Activated T-cell treated with anti-CD3 and anti-CD28 coated beads, Interleukin-2, amount 50 U/mL, for 24 hours (primary cell): ENCODE measurements around the gene MPP2.

ENCODE experiments used
- DNase-seq: peaks from one replicate; pipeline ENCODE4 v3.0.0-alpha.2; 2020
- H3K27ac Mint-ChIP-seq: 2 replicates; pipeline ENCODE4 v1.8.0; 2020; ENCODE audit warnings: mild to moderate bottlenecking, mixed read lengths
- H3K27me3 Mint-ChIP-seq: 2 replicates; pipeline ENCODE4 v1.8.0; 2020; ENCODE audit warnings: mixed read lengths
- H3K36me3 Mint-ChIP-seq: 2 replicates; pipeline ENCODE4 v1.8.0; 2020; ENCODE audit warnings: low read depth, mixed read lengths
- H3K4me1 Mint-ChIP-seq: 2 replicates; pipeline ENCODE4 v1.8.0; 2020; ENCODE audit warnings: low read depth, mixed read lengths
- H3K4me3 Mint-ChIP-seq: 2 replicates; pipeline ENCODE4 v1.8.0; 2020; ENCODE audit warnings: mild to moderate bottlenecking, moderate library complexity, mixed read lengths
- H3K9me3 Mint-ChIP-seq: 2 replicates; pipeline ENCODE4 v1.8.0; 2020; ENCODE audit warnings: mixed read lengths

MPP2 gene

GRCh38 chr17:43827596-43827995, 79.7 kb downstream of the MPP2 start:
- Mint-ChIP-seq H3K9me3 (no peaks in the 10 kb centered on the region), H3K27ac (no peak overlapping the region), H3K27me3 (peaks cover 19% of the 10 kb centered on the region), H3K36me3 (no peaks in the 10 kb centered on the region), H3K4me3 (no peak overlapping the region), H3K4me1 (peaks cover 15% of the 10 kb centered on the region)
- DNase-seq = no peak

DNA sequence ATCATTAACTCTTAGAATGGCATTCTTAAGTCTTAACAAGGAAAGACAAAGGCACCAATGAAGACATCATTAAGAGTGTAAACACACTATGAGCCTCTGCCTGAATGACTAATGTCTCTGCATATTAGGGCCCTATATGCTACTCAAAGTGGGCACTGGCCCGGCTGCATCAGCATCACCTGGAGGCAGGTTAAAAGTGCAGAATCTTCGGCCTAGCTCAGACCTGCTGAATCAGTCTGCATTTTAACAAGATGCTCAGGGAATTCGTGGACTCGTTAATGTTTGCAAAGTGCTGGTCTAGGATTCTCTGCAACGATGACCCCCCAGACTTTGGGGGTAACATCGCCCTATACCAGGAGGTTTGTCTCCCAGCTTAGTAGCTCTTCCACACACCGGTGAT, 81.1 kb downstream of the MPP2 start:
- H3K9me3 Mint-ChIP-seq = no peaks in the 10 kb centered on the region
- H3K4me3 Mint-ChIP-seq = no peak overlapping the region
- peaks cover 6% of the 10 kb centered on the region for H3K27me3 Mint-ChIP-seq
- H3K36me3 Mint-ChIP-seq = no peaks in the 10 kb centered on the region
- DNase-seq = no peak
- H3K4me1 Mint-ChIP-seq = peaks cover 9% of the 10 kb centered on the region
- H3K27ac Mint-ChIP-seq = no peak overlapping the region

GRCh38 chr17:43825567-43825966, 81.8 kb downstream of the MPP2 start:
- peaks cover 4% of the 10 kb centered on the region for H3K4me1 Mint-ChIP-seq
- no peak overlapping the region for H3K4me3 Mint-ChIP-seq
- H3K27ac Mint-ChIP-seq = no peak overlapping the region
- H3K27me3 Mint-ChIP-seq = no peaks in the 10 kb centered on the region
- H3K9me3 Mint-ChIP-seq = no peaks in the 10 kb centered on the region
- H3K36me3 Mint-ChIP-seq = no peaks in the 10 kb centered on the region
- no peak for DNase-seq
